Measurements from ENCODE around the gene VGLL4. TPM values are rescaled to one million over a fixed set of nuclear protein-coding genes. Genes with fewer than 3 reads are reported as not detected.

VGLL4 gene
- total RNA-seq, 4 donors from 2014 or later, result 53.4 to 128 (median 58.2) TPM

DNA sequence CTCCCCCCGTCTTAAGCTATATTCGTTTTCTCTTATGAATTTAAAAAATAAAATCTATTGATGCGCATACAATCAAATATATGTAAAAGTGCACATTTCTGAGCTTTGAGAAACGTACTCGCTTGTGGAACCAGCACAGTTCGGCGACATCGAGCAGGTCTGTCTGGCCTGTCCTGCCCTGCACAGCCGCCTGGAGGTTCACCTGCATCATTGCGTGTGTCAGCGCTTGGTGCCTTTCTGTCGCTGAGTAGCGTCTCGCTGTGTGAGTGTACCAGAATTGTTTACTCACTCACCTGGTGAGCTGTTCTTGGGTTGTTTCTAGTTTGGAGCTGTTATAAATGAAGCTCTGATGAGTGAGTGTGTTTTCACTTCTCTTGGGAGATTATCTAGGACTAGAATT, 104.0 kb downstream of the VGLL4 start:
- peaks cover 0 to 6% (median 0%) of the 10 kb centered on the region in 3 donors for H3K9me3 ChIP-seq
- H3K36me3 ChIP-seq, result no peaks in the 10 kb centered on the region
- H3K4me1 ChIP-seq, result peaks cover 0 to 20% (median 8%) of the 10 kb centered on the region in 3 donors
- no peak overlapping the region for H3K27ac ChIP-seq
- 92 to 93% methylated on average over 12 of the region's 14 CpGs for WGBS, 2 donors (ENCODE audit: low coverage in 1 of 2)
- TF ChIP-seq EP300 (IDR thresholded peaks at IDR 0.05) (no peak), POLR2A (IDR thresholded peaks at IDR 0.05) (no peak), POLR2AphosphoS5 (IDR thresholded peaks at IDR 0.05) (no peak)
- TF ChIP-seq, protein P1, sequence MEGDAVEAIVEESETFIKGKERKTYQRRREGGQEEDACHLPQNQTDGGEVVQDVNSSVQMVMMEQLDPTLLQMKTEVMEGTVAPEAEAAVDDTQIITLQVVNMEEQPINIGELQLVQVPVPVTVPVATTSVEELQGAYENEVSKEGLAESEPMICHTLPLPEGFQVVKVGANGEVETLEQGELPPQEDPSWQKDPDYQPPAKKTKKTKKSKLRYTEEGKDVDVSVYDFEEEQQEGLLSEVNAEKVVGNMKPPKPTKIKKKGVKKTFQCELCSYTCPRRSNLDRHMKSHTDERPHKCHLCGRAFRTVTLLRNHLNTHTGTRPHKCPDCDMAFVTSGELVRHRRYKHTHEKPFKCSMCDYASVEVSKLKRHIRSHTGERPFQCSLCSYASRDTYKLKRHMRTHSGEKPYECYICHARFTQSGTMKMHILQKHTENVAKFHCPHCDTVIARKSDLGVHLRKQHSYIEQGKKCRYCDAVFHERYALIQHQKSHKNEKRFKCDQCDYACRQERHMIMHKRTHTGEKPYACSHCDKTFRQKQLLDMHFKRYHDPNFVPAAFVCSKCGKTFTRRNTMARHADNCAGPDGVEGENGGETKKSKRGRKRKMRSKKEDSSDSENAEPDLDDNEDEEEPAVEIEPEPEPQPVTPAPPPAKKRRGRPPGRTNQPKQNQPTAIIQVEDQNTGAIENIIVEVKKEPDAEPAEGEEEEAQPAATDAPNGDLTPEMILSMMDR (IDR thresholded peaks at IDR 0.05), result no peak
- ATAC-seq, result no peak
- H3K27me3 ChIP-seq, result no peaks in the 10 kb centered on the region
- no peak overlapping the region for H3K4me3 ChIP-seq

DNA sequence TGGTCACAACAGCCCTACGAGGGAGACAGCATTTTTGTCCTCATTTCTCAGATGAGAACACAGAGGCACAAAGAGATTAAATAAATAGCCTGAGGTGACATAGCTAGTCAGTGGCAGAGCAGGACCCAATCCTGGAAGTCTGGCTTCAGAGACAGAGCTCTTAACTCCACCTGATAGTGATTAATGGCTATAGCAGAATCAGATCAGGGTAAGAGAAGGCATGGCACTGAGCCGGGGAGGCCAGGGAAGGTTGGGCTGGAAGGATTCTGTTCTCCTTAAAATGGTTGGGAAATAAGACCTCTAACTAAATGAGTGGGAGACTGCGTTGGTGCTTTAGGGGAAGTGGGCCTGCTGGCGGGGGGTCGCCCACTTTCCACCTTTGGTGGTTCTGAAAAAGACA, 104.5 kb downstream of the VGLL4 start:
- ATAC-seq, result no peak

DNA sequence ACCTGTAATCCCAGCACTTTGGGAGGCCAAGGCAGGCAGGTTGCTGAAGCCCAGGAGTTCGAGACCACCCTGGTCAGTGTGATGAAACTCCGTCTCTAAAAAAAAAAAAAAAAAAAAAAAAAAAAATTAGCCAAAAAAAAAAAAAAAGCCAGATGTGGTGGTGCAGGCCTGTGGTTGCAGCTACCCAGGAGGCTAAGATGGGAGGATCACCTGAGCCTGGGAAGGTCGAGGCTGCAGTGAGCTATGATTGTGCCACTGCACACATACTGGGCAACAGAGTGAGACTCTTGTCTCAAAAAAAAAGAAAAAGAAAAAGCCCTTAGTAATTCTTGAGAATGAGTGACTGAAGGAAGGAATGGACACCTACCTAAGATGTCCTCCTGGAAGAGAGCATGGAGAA, 105.1 kb downstream of the VGLL4 start:
- ATAC-seq, result no peak
- Histone ChIP-seq H3K4me3 (no peak overlapping the region), H3K4me1 (peaks cover 0 to 23% (median 3%) of the 10 kb centered on the region in 3 donors), H3K36me3 (no peaks in the 10 kb centered on the region), H3K27me3 (no peaks in the 10 kb centered on the region), H3K9me3 (peaks cover 0 to under 1% (median 0%) of the 10 kb centered on the region in 3 donors), H3K27ac (no peak overlapping the region)
- TF ChIP-seq POLR2A (IDR thresholded peaks at IDR 0.05), result no peak
- no peak for TF ChIP-seq POLR2AphosphoS5 (IDR thresholded peaks at IDR 0.05)
- no peak for TF ChIP-seq EP300 (IDR thresholded peaks at IDR 0.05)
- TF ChIP-seq, protein P1 (IDR thresholded peaks at IDR 0.05), result no peak
- WGBS, 2 donors (ENCODE audit: low coverage in 1 of 2), result 80 to 88% methylated on average over 1 to 2 of the region's 3 CpGs

More for the DNA sequence above, 104.5 kb downstream of the VGLL4 start:
- H3K36me3 ChIP-seq, result no peaks in the 10 kb centered on the region
- no peak for TF ChIP-seq POLR2AphosphoS5 (IDR thresholded peaks at IDR 0.05)
- TF ChIP-seq, protein P1 (IDR thresholded peaks at IDR 0.05), result no peak
- no peak for TF ChIP-seq EP300 (IDR thresholded peaks at IDR 0.05)
- TF ChIP-seq POLR2A (IDR thresholded peaks at IDR 0.05), result no peak
- H3K27me3 ChIP-seq, result no peaks in the 10 kb centered on the region
- H3K9me3 ChIP-seq, result peaks cover 0 to 6% (median 0%) of the 10 kb centered on the region in 3 donors
- peaks cover 0 to 20% (median 3%) of the 10 kb centered on the region in 3 donors for H3K4me1 ChIP-seq
- WGBS, 2 donors (ENCODE audit: low coverage in 1 of 2), result 94 to 100% methylated on average over 1 to 5 of the region's 5 CpGs
- no peak overlapping the region for H3K4me3 ChIP-seq
- no peak overlapping the region for H3K27ac ChIP-seq

DNA sequence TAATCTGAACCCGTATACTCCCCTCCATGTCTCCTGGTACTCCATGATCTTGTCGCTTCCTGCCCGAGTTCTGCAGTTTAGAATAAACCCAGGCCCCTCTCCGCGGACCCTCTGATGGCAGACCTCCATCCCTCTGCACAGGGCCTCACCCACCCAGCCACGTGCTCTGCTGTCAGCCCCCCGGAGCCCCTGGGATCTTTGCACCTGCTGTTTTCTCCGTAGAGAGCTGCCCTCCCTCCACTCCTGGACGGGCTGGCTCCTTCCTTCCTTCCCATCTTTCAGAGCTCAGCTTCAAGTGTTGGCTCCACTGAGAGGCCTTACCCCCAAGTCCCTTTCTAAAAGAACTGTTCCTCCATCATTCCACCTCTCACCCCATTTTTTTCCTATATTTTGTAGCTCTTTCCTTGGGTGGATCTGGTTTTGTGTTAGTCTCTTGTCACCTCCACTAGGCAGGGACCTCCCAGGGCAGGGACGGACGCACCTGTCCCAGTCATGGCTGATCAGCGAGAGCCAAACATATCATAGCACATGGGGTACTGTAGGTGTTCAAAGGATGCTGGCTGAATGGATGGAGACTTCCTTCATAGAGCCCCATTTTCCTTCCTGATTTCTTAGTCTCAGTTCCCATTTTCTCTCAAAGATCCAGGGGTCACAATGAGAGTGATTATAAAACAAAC, 106.6 kb downstream of the VGLL4 start:
- Histone ChIP-seq H3K4me1 (peaks cover 0 to 27% (median 2%) of the 10 kb centered on the region in 3 donors), H3K36me3 (no peaks in the 10 kb centered on the region), H3K27me3 (no peaks in the 10 kb centered on the region), H3K9me3 (no peaks in the 10 kb centered on the region), H3K4me3 (no peak overlapping the region), H3K27ac (no peak overlapping the region)
- no peak for TF ChIP-seq POLR2A (IDR thresholded peaks at IDR 0.05)
- TF ChIP-seq, protein P1 (IDR thresholded peaks at IDR 0.05), result no peak
- TF ChIP-seq POLR2AphosphoS5 (IDR thresholded peaks at IDR 0.05), result no peak
- TF ChIP-seq EP300 (IDR thresholded peaks at IDR 0.05), result no peak
- WGBS, 2 donors (ENCODE audit: low coverage in 1 of 2), result 87 to 91% methylated on average over 6 to 12 of the region's 12 CpGs
- no peak for ATAC-seq

Measured in gastroesophageal sphincter (tissue), 4 donors.